ENCODE data around the gene MR1. TPM values are rescaled to one million over a fixed set of nuclear protein-coding genes. Genes with fewer than 3 reads are reported as not detected.

MR1 gene
- total and polyA plus RNA-seq, 9 of the 15 experiments (the other 6 are each of a cell fraction or from before 2014, with no cell fraction given) = 9.7 to 21.7 (median 15.6) TPM

GRCh38 chr1:181086091-181086490, 52.3 kb downstream of the MR1 start:
- in situ Hi-C loops (cut with MboI) = no loop called here
- BruUV-seq (replicated peaks) = no TSS peak
- DNase-seq (ENCODE audit: extremely low read depth in 1 of 4, low spot score in 3 of 4) (no peak), ATAC-seq (no peak), FAIRE-seq (no peak)
- peaks cover 29% of the 10 kb centered on the region for H3K79me2 ChIP-seq (ENCODE audit: control insufficient read depth, insufficient read depth, low read length)
- H2AFZ ChIP-seq (ENCODE audit: low read depth, low read length) = no peak overlapping the region; the same call in 1 of the 2 replicates
- H3K4me3 ChIP-seq = no peak overlapping the region
- H3K27me3 ChIP-seq (ENCODE audit: control insufficient read depth in 2 of 2, insufficient read depth in 2 of 2, low read length in 2 of 2) = no peaks in the 10 kb centered on the region
- peaks cover 10% of the 10 kb centered on the region for H3K36me3 ChIP-seq (ENCODE audit: control insufficient read depth, insufficient read depth, low read length)
- POLR2A ChIA-PET = interaction anchor here (1.7 to 10.3 kb wide), 2 partner anchors 16 to 67 kb away, joined by 6 to 257 read pairs; no protein-coding TSS in a partner anchor
- no peak overlapping the region for H3K9ac ChIP-seq (ENCODE audit: insufficient read depth in 1 of 2, low read depth in 2 of 2, low read length in 2 of 2)
- H3K9me1 ChIP-seq (ENCODE audit: control insufficient read depth, insufficient read depth, low read length) = no peaks in the 10 kb centered on the region
- intact Hi-C loops (cut with micrococcal nuclease) = loop anchor here (5.0 to 10.0 kb wide), 3 partner anchors 159 to 569 kb away; no protein-coding TSS in a partner anchor
- H3K4me2 ChIP-seq (ENCODE audit: insufficient read depth, low read length) = no peak overlapping the region
- no peak overlapping the region for H3K27ac ChIP-seq (ENCODE audit: extremely low read depth, low read depth, low read length)
- CTCF ChIA-PET (ENCODE audit: low intra/inter-chr PET ratio) = interaction anchor here (2.5 kb wide), 1 partner anchor 56 kb away, joined by 22 read pairs; no protein-coding TSS in a partner anchor
- H3K9me3 ChIP-seq (replicated peaks; ENCODE audit: control insufficient read depth, insufficient read depth, low read depth, low read length) = no peaks in the 10 kb centered on the region
- H3K4me1 ChIP-seq (replicated peaks in 1 of 2; ENCODE audit: control insufficient read depth in 2 of 2, insufficient read depth in 2 of 2, low read length in 2 of 2) = peaks cover 21% of the 10 kb centered on the region in 2 experiments; a peak in 4 of 5 replicates
- 88% methylated on average over 1 of the region's 1 CpG for WGBS (ENCODE audit: insufficient coverage, low coverage, missing lambda C conversion rate)
- H4K20me1 ChIP-seq (replicated peaks; ENCODE audit: control insufficient read depth, insufficient read depth, low read length) = peaks cover 16% of the 10 kb centered on the region
- TF ChIP-seq ZNF431 (CRISPR knock-in tag; IDR thresholded peaks at IDR 0.05) (no peak), ZNF318 (IDR thresholded peaks at IDR 0.05; ENCODE audit: borderline replicate concordance in 1 of 2, low read depth in 1 of 2) (no peak), ZNF699 (CRISPR knock-in tag; IDR thresholded peaks at IDR 0.05; ENCODE audit: insufficient replicate concordance) (no peak), RBM15 (IDR thresholded peaks at IDR 0.05; ENCODE audit: insufficient read depth, low read length) (no peak), POLR2AphosphoS2 (IDR thresholded peaks at IDR 0.05; ENCODE audit: low read length) (no peak), HNRNPK (IDR thresholded peaks at IDR 0.05; ENCODE audit: low read depth, low read length, poor library complexity, severe bottlenecking) (no peak), DNMT1 (IDR thresholded peaks at IDR 0.05) (no peak), ZNF445 (CRISPR knock-in tag; IDR thresholded peaks at IDR 0.05; ENCODE audit: low read depth) (no peak), HDAC6 (IDR thresholded peaks at IDR 0.05; ENCODE audit: low read depth, low read length) (no peak)
- TF ChIP-seq, protein P1, sequence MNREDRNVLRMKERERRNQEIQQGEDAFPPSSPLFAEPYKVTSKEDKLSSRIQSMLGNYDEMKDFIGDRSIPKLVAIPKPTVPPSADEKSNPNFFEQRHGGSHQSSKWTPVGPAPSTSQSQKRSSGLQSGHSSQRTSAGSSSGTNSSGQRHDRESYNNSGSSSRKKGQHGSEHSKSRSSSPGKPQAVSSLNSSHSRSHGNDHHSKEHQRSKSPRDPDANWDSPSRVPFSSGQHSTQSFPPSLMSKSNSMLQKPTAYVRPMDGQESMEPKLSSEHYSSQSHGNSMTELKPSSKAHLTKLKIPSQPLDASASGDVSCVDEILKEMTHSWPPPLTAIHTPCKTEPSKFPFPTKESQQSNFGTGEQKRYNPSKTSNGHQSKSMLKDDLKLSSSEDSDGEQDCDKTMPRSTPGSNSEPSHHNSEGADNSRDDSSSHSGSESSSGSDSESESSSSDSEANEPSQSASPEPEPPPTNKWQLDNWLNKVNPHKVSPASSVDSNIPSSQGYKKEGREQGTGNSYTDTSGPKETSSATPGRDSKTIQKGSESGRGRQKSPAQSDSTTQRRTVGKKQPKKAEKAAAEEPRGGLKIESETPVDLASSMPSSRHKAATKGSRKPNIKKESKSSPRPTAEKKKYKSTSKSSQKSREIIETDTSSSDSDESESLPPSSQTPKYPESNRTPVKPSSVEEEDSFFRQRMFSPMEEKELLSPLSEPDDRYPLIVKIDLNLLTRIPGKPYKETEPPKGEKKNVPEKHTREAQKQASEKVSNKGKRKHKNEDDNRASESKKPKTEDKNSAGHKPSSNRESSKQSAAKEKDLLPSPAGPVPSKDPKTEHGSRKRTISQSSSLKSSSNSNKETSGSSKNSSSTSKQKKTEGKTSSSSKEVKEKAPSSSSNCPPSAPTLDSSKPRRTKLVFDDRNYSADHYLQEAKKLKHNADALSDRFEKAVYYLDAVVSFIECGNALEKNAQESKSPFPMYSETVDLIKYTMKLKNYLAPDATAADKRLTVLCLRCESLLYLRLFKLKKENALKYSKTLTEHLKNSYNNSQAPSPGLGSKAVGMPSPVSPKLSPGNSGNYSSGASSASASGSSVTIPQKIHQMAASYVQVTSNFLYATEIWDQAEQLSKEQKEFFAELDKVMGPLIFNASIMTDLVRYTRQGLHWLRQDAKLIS (CRISPR knock-in tag; IDR thresholded peaks at IDR 0.05) = no peak
